HUES6 (cell line): ENCODE measurements around the gene RSPO1.

Experiments used
- H3K27ac ChIP-seq: 2 replicates; pipeline ENCODE4 v1.7.0; 2013; ENCODE audit warnings: low read depth, mild to moderate bottlenecking, low read length, inconsistent platforms
- H3K27me3 ChIP-seq: 2 replicates; pipeline ENCODE4 v1.6.1; 2013; ENCODE audit warnings: low read length; ENCODE audit not compliant: control insufficient read depth, insufficient read depth
- H3K36me3 ChIP-seq: 2 replicates; pipeline ENCODE4 v1.6.1; 2013; ENCODE audit warnings: low read length; ENCODE audit not compliant: control insufficient read depth, insufficient read depth
- H3K4me1 ChIP-seq: 2 replicates; pipeline ENCODE4 v1.6.1; 2013; ENCODE audit warnings: low read length; ENCODE audit not compliant: control insufficient read depth, insufficient read depth
- H3K4me3 ChIP-seq: 2 replicates; pipeline ENCODE4 v1.5.1; 2013; ENCODE audit warnings: low read depth, low read length
- H3K9ac ChIP-seq: one replicate; pipeline ENCODE4 v1.6.1; 2013; ENCODE audit warnings: mild to moderate bottlenecking, low read length
- H3K9me3 ChIP-seq: 2 replicates; pipeline ENCODE4 v1.6.1; 2013; ENCODE audit warnings: low read depth, low read length; ENCODE audit not compliant: control insufficient read depth, insufficient read depth

Gene RSPO1

DNA sequence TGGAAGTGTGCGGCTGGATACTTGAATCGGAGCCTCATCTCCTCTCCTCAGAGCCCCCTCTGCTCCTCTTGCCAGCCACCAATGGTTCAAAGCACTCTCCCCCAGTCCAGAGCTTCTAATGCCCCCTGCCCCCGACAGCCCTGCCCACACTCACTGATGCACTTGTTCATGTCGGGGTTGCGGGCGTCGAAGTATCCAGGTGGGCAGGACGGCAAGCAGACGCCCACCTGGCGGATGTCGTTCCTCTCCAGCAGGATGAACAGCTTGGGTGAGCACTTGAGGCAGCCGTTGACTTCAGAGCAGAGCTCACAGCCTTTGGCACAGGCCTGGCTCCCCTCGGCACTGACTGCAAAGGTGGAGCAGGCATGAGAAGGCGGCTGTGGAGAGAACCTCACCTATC lies 18.4 kb downstream of the RSPO1 start:
- Histone ChIP-seq H3K9me3 (no peaks in the 10 kb centered on the region), H3K36me3 (no peaks in the 10 kb centered on the region), H3K27ac (no peak overlapping the region), H3K4me3 (no peak overlapping the region), H3K9ac (no peak overlapping the region), H3K27me3 (peaks cover 82% of the 10 kb centered on the region), H3K4me1 (no peaks in the 10 kb centered on the region)

DNA sequence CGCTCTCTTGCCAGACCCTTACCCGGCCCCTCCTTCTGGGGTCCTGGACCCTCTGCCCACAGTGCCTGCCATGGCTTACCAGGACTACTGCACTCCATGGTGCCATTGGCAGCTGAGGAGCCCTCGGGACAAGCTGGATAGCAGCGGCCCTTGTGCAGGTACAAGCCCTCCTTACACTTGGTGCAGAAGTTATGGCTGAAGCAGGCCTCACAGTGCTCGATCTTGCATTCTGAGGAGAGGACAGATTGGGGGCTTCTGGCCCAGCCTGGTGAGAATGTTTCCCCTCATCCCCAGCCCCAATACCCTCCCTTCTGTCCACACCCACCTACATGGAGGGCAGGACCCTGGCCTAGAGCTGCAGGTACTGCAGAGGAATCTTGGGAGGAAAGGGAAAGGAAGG lies 20.6 kb downstream of the RSPO1 start:
- H3K27ac ChIP-seq: no peak overlapping the region
- no peaks in the 10 kb centered on the region for H3K36me3 ChIP-seq
- H3K9ac ChIP-seq: no peak overlapping the region
- peaks cover 83% of the 10 kb centered on the region for H3K27me3 ChIP-seq
- H3K4me1 ChIP-seq: no peaks in the 10 kb centered on the region
- no peak overlapping the region for H3K4me3 ChIP-seq
- no peaks in the 10 kb centered on the region for H3K9me3 ChIP-seq

GRCh38 chr1:37612186-37612585 lies 22.5 kb downstream of the RSPO1 start:
- peaks cover 88% of the 10 kb centered on the region for H3K27me3 ChIP-seq
- no peaks in the 10 kb centered on the region for H3K36me3 ChIP-seq
- no peaks in the 10 kb centered on the region for H3K4me1 ChIP-seq
- H3K9me3 ChIP-seq: no peaks in the 10 kb centered on the region
- no peak overlapping the region for H3K9ac ChIP-seq
- no peak overlapping the region for H3K4me3 ChIP-seq
- H3K27ac ChIP-seq: no peak overlapping the region

DNA sequence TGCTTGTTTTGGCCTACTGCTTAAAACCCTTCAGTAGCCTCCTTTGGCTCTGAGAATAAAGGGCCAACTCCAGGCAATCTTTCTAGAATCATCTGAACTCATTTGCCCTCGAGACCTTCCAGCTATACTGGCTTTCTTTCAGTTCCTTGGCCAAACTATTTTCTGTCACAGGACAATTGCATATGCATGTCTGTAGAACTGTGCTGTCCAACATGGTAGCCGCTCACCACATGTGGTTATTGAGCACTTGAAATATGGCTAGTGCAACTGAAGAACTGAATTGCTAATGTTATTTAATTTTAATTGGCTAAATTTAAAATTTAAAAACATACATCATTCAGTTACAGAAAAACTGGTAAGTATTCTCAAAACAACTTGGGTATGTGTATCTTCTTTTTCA lies 24.7 kb downstream of the RSPO1 start:
- H3K4me1 ChIP-seq: no peaks in the 10 kb centered on the region
- no peaks in the 10 kb centered on the region for H3K36me3 ChIP-seq
- peaks cover 77% of the 10 kb centered on the region for H3K27me3 ChIP-seq
- no peak overlapping the region for H3K4me3 ChIP-seq
- H3K9me3 ChIP-seq: no peaks in the 10 kb centered on the region
- no peak overlapping the region for H3K9ac ChIP-seq
- H3K27ac ChIP-seq: no peak overlapping the region

- peaks cover 69% of the 10 kb centered on the region for H3K27me3 ChIP-seq
- no peak overlapping the region for H3K9ac ChIP-seq
- no peak overlapping the region for H3K27ac ChIP-seq
These were observed 25.7 kb downstream of the RSPO1 start for GRCh38 chr1:37609002-37609401.

GRCh38 chr1:37606481-37607263 lies 28.0 kb downstream of the RSPO1 start:
- H3K9me3 ChIP-seq: no peaks in the 10 kb centered on the region
- H3K27me3 ChIP-seq: peaks cover 52% of the 10 kb centered on the region
- no peak overlapping the region for H3K27ac ChIP-seq
- no peaks in the 10 kb centered on the region for H3K4me1 ChIP-seq
- no peaks in the 10 kb centered on the region for H3K36me3 ChIP-seq
- no peak overlapping the region for H3K9ac ChIP-seq
- H3K4me3 ChIP-seq: no peak overlapping the region

More at GRCh38 chr1:37609002-37609401, 25.7 kb downstream of the RSPO1 start:
- no peaks in the 10 kb centered on the region for H3K36me3 ChIP-seq
- H3K4me1 ChIP-seq: no peaks in the 10 kb centered on the region
- H3K4me3 ChIP-seq: no peak overlapping the region
- no peaks in the 10 kb centered on the region for H3K9me3 ChIP-seq

DNA sequence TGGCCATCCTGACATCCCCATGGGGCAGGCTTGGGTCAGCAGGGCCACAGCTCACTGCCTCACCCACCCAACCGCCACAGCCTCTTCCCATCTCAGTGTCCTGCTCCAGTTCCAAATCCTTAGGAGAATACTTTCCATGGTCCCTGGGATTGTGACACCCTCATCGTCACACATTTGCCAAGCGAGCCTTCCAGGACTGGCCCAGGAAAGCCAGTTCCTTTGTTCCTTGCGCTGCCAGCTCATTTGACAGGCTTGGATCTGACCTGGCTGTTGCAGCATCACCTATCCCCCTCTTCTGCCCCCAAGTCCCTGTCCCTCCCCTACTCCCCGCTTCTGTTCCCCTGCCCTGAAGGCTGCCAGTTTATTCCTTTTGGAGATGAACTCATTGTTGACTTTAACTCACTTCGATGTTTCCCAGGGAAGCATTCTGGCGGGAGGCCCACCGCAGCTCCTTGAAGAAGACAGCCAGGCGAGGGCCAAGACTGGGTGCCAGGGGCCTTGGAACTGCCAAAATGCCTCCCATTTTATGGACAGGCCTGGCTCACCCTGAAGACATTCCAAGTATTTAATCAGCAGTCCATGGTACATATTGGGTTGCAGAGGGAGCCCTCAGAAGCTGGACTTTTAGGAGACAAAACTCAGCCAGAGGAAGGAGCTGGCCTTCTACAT lies 28.8 kb downstream of the RSPO1 start:
- no peaks in the 10 kb centered on the region for H3K9me3 ChIP-seq
- H3K4me3 ChIP-seq: no peak overlapping the region
- H3K27me3 ChIP-seq: peaks cover 46% of the 10 kb centered on the region
- no peak overlapping the region for H3K9ac ChIP-seq
- H3K27ac ChIP-seq: no peak overlapping the region
- H3K36me3 ChIP-seq: no peaks in the 10 kb centered on the region
- H3K4me1 ChIP-seq: no peaks in the 10 kb centered on the region

DNA sequence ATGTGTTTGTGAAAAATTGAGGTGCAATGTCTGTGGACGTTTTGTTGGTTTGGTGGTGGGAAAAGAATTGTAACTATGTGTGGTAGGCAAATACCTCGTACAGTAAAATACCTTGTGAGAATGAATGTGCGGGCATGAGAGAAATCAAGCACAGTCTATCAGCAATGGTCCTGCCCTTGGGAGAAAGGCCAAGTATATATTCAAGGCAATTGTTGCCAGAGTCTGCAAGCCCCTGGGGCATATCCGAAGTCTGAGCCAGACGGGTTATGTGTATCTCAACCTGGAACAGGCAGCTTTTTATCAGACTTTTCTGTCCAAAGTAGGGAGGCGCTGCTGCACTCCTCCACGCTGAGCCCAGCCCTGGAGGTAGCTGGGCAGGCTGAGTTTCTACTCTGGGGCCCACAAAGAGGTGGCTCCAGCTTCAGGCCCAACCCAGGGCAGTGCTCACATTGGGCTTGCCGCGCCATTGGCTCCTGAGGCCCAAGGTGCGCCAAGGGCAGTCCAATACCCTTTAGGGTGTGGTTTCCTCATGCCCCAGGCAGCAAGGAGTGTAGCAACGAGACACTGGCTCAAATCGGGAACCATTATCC lies 29.5 kb downstream of the RSPO1 start:
- Histone ChIP-seq H3K4me1 (no peaks in the 10 kb centered on the region), H3K36me3 (no peaks in the 10 kb centered on the region), H3K27me3 (peaks cover 46% of the 10 kb centered on the region), H3K9me3 (no peaks in the 10 kb centered on the region), H3K27ac (no peak overlapping the region), H3K4me3 (no peak overlapping the region), H3K9ac (no peak overlapping the region)

DNA sequence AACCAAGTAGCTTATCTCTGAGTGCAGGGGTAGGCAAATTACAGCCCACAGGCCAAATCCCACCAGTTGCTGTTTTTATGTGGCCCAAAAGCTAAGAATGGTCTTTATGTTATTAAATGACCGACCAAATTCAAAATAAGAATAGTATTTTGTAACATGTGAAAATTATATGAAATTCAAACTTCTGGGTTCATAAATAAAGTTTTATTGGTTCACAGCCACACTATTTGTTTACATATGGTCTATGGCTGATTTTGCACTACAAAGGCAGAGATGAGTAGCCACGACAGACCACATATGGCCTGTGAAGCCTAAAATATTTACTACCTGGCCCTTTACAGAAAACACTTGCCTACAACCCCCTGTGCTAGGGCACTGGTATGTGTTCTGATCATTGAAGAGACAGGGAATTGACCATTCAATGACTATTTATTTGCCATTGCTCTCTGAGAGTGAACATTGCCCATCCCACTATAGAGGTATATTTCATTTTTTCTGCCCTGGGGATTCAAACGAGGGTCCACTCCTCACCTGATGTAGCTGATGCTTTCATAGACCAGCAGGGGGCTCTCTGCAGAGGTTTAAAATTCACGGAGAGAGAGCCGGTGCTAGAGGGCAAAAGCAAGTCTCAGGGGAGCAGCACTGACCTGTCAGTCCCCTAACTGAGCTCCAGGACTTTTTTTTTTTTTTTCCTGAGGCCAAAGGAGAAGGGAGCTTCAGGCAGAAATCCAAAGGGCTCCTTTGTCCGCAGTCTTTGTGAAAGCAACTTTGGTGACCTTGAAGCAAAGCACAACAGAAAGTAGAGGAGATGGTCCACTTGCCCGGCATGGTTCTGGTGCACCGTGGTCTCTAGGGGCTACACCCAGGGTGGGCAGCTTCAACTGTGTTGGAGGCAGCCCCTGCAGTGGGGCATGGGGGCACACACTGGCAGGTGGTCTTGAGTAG lies 31.7 kb downstream of the RSPO1 start:
- Histone ChIP-seq H3K27me3 (peaks cover 27% of the 10 kb centered on the region), H3K36me3 (no peaks in the 10 kb centered on the region), H3K9ac (no peak overlapping the region), H3K27ac (no peak overlapping the region), H3K4me1 (no peaks in the 10 kb centered on the region), H3K4me3 (no peak overlapping the region), H3K9me3 (no peaks in the 10 kb centered on the region)

DNA sequence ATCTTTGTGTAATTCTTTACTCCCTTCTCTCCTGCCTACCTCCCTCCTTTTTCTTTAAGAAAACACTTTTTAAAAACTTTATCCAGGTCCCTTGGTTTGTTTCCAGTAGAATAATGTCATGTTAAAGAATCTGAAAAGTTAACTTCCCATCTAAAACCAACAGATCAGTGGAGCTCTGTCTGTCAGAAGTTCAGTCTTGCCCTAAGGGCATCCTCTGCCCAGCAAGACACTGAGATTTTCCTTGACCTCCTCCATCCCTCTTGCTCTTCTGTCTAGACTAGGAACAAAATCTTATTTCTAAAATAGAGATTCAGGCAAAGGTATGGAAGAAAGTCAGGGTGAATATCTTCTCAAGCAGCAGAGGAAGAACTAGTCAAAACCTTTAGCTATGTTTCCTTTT lies 33.3 kb downstream of the RSPO1 start:
- no peaks in the 10 kb centered on the region for H3K36me3 ChIP-seq
- H3K27ac ChIP-seq: no peak overlapping the region
- H3K9ac ChIP-seq: no peak overlapping the region
- no peak overlapping the region for H3K4me3 ChIP-seq
- peaks cover 18% of the 10 kb centered on the region; the same call in 1 of the 2 replicates for H3K27me3 ChIP-seq
- no peaks in the 10 kb centered on the region for H3K4me1 ChIP-seq
- H3K9me3 ChIP-seq: no peaks in the 10 kb centered on the region
